T-cell (primary cell): ENCODE measurements around the gene ROBO1. TPM values are rescaled to one million over a fixed set of nuclear protein-coding genes. Genes with fewer than 3 reads are reported as not detected.

Source experiments
- ATAC-seq, 4 experiments: fragments of 200-7000 bp in 3 of 4; fragments of 150-1000 bp in 1 of 4; cut with Tn5 transposase; replicated peaks in 1 of 4; 1 replicate in 3 of 4; 2 replicates in 1 of 4; pipeline ENCODE4 v1.10.0; 2021; ENCODE audit warnings: moderate library complexity in 3 of 4, mild to moderate bottlenecking in 2 of 4, moderate number of reproducible peaks in 1 of 4
- CTCF ChIA-PET, 2 donors: fragments of 300-600 bp; sonication (Branson Sonifier 250); formaldehyde crosslinking; loops; one replicate each; lab custom pipeline; 2022; ENCODE audit warnings: antibody characterized with exemption in 2 of 2; lab: Charles Lee
- POLR2A ChIA-PET, 2 donors: fragments of 300-600 bp; sonication (Branson Sonifier 250); formaldehyde crosslinking; loops; one replicate each; lab custom pipeline; 2022; ENCODE audit warnings: antibody characterized with exemption in 2 of 2; lab: Charles Lee
- DNase-seq, 35 experiments: peaks; one replicate each; pipeline versions ENCODE4 v3.0.0 to v3.0.0-alpha.2; 2013 to 2023
- H3K27ac ChIP-seq: one replicate; pipeline ENCODE4 v1.5.1; 2013; ENCODE audit warnings: low read length
- H3K27me3 ChIP-seq, 2 experiments: replicated peaks in 1 of 2; 1 replicate in 1 of 2; 2 replicates in 1 of 2; pipeline versions ENCODE4 v1.6.1 to v1.7.0; 2013; ENCODE audit warnings: low read length in 1 of 2, mixed read lengths in 1 of 2; ENCODE audit not compliant: control insufficient read depth in 2 of 2, insufficient read depth in 2 of 2; ENCODE audit errors: extremely low read depth in 1 of 2
- H3K36me3 ChIP-seq, 2 donors: 1 replicate in 1 of 2; 2 replicates in 1 of 2; pipeline versions ENCODE4 v1.6.1 to v1.7.0; 2013; ENCODE audit warnings: low read length in 1 of 2; ENCODE audit not compliant: control insufficient read depth in 2 of 2, insufficient read depth in 1 of 2; ENCODE audit errors: extremely low read depth in 1 of 2
- H3K4me1 ChIP-seq, 2 experiments: 1 replicate in 1 of 2; 2 replicates in 1 of 2; pipeline versions ENCODE4 v1.6.1 to v1.7.0; 2013; ENCODE audit warnings: low read length in 2 of 2, mixed read lengths in 1 of 2; ENCODE audit not compliant: insufficient read depth in 2 of 2, control insufficient read depth in 1 of 2; ENCODE audit errors: extremely low read depth in 1 of 2
- H3K4me3 ChIP-seq, 2 donors: 1 replicate in 1 of 2; 2 replicates in 1 of 2; pipeline versions ENCODE4 v1.5.1 to v1.7.0; 2013; ENCODE audit warnings: mild to moderate bottlenecking in 2 of 2, low read length in 1 of 2, moderate library complexity in 1 of 2; ENCODE audit not compliant: control insufficient read depth in 1 of 2; ENCODE audit errors: extremely low read depth in 1 of 2
- H3K9me3 ChIP-seq: 2 replicates; pipeline ENCODE4 v1.7.0; 2013
- H3K27ac Mint-ChIP-seq, 2 donors: one replicate each; pipeline ENCODE4 v1.8.0; 2020 to 2021; ENCODE audit warnings: mild to moderate bottlenecking in 2 of 2, mixed read lengths in 2 of 2
- H3K27me3 Mint-ChIP-seq, 2 donors: one replicate each; pipeline ENCODE4 v1.8.0; 2021 to 2022; ENCODE audit warnings: mixed read lengths in 2 of 2
- H3K36me3 Mint-ChIP-seq: one replicate; pipeline ENCODE4 v1.8.0; 2021; ENCODE audit warnings: mixed read lengths
- H3K4me1 Mint-ChIP-seq, 3 donors: one replicate each; pipeline ENCODE4 v1.8.0; 2020 to 2022; ENCODE audit warnings: mixed read lengths in 3 of 3, mild to moderate bottlenecking in 1 of 3
- H3K4me3 Mint-ChIP-seq, 3 donors: one replicate each; pipeline ENCODE4 v1.8.0; 2020 to 2022; ENCODE audit warnings: mild to moderate bottlenecking in 3 of 3, mixed read lengths in 3 of 3, moderate library complexity in 3 of 3
- H3K9me3 Mint-ChIP-seq, 3 donors: one replicate each; pipeline ENCODE4 v1.8.0; 2020 to 2022; ENCODE audit warnings: mixed read lengths in 3 of 3
- WGBS: methylation state at CpG from one replicate; pipeline ENCODE4 v1.1.5; 2013; ENCODE audit warnings: missing lambda C conversion rate; ENCODE audit not compliant: insufficient coverage; 5-methylcytosine and 5-hydroxymethylcytosine counted together
- total RNA-seq, 35 experiments: library from RNA in 6 of 35; stranded (reverse) in 6 of 35; fragments of 120-200 nt in 1 of 35; gene quantifications; one replicate each; pipeline versions ENCODE4 v1.2.1 to v1.2.4 and lab custom pipeline; 2013 to 2026

ROBO1 gene
- total RNA-seq, 5 donors from 2014 or later (not counting 1 experiment from before 2014, with no cell fraction given), result 0.20 to 2.4 (median 1.7) TPM

DNA sequence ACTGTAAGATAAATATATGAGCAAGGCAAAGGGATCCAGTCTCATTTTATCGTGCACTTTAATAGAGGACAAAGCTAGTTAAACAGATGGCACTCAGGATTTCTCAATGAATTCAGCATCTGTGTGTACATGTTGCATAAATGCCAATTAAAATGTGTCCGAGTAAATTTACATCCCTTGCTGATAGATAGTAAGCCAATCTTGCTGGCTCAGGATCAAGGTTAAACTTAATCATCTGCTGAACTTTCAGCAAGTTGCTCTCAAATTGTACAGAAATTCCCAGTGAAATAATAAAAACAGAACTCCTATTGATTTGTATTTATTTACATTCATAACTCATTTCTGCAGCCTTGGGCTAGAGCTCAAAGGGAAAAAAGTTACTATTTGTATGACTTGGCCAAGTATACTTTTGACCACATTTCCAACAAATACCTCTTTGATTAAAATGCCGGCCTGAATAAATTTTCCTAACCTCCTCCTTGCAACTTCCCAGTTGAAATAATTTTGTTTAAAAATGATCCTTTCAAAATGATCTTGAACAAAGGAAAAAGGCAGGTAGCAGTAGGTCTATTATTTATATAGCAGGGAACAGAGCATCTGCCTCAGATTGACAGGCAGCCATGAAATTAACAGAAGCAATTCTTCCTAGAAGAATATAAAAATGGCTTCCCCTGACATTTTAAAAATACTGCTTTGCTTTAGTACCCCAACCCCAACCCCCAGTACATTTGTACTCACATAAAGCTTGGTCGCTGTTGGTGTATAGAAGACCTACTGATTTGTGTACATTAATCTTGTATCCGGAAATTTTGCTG lies 1001.9 kb downstream of the ROBO1 start:
- H3K27ac ChIP-seq, result no peak overlapping the region
- Mint-ChIP-seq H3K4me1 (no peaks in the 10 kb centered on the region), H3K4me3 (no peak overlapping the region), H3K36me3 (no peaks in the 10 kb centered on the region), H3K27me3 (no peaks in the 10 kb centered on the region), H3K27ac (no peak overlapping the region), H3K9me3 (peaks cover 12 to 24% (median 15%) of the 10 kb centered on the region in 3 donors)
- no peaks in the 10 kb centered on the region for H3K27me3 ChIP-seq
- no peaks in the 10 kb centered on the region for H3K4me1 ChIP-seq
- H3K4me3 ChIP-seq, result no peak overlapping the region
- no peaks in the 10 kb centered on the region for H3K9me3 ChIP-seq
- DNase-seq (no peak), ATAC-seq (no peak)
- POLR2A ChIA-PET, result no interaction called here
- no peaks in the 10 kb centered on the region for H3K36me3 ChIP-seq
- 100% methylated on average over 1 of the region's 5 CpGs for WGBS
- CTCF ChIA-PET, result no interaction called here

DNA sequence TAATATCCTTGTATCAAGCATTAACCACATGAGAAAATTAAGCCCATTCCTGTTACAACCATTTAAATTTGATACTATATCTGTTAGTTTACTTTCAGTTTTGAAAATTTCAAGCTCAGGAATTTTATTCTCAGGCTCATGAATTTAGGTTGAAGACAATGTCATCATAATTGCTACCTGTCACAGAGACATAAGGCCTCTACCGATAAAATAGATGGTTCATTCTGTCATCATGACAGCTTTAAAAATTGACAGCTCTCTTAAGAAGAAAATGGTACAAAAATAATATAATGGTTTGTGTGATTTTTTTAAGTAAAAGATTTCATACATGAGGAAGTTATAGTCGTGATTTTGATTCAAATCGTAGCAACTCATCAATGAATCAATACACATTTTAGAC lies 1003.2 kb downstream of the ROBO1 start:
- Histone ChIP-seq H3K27me3 (no peaks in the 10 kb centered on the region), H3K9me3 (no peaks in the 10 kb centered on the region), H3K4me1 (no peaks in the 10 kb centered on the region), H3K36me3 (no peaks in the 10 kb centered on the region), H3K27ac (no peak overlapping the region), H3K4me3 (no peak overlapping the region)
- Mint-ChIP-seq H3K9me3 (peaks cover 7 to 17% (median 10%) of the 10 kb centered on the region in 3 donors), H3K27ac (no peak overlapping the region), H3K4me1 (no peaks in the 10 kb centered on the region), H3K36me3 (no peaks in the 10 kb centered on the region), H3K4me3 (no peak overlapping the region), H3K27me3 (no peaks in the 10 kb centered on the region)
- no peak for ATAC-seq
- no peak for DNase-seq
- ChIA-PET CTCF (no interaction called here), POLR2A (no interaction called here)
- WGBS, result no CpG with 5 or more reads among the region's 3 CpGs

DNA sequence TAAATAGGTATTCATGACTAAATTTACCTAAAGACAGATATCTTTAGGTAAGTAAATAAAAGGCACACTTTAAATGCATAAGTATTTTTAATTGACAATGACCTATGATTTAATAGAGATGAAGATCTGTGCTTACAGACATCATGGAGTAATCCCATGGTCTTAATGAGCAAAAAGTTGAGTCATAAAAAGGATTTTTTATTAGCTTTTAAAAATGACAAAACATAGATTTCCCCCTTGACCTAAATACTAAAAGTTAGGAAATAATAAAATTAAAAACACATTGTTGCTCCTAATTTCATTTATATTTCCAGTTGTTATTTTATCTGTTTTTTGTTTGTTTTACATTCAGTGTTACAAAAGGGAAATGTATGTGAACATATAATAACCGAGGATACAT lies 1005.7 kb downstream of the ROBO1 start:
- H3K9me3 Mint-ChIP-seq, result peaks cover 0 to 6% (median 4%) of the 10 kb centered on the region in 3 donors
- H3K27ac Mint-ChIP-seq, result no peak overlapping the region
- ATAC-seq, result no peak
- no peaks in the 10 kb centered on the region for H3K27me3 Mint-ChIP-seq
- CTCF ChIA-PET, result no interaction called here
- H3K4me3 Mint-ChIP-seq, result no peak overlapping the region
- no CpG with 5 or more reads among the region's 1 CpG for WGBS
- H3K27me3 ChIP-seq, result no peaks in the 10 kb centered on the region
- DNase-seq, result no peak
- H3K36me3 ChIP-seq, result no peaks in the 10 kb centered on the region
- H3K4me1 ChIP-seq, result no peaks in the 10 kb centered on the region
- no peaks in the 10 kb centered on the region for H3K4me1 Mint-ChIP-seq
- POLR2A ChIA-PET, result no interaction called here
- no peak overlapping the region for H3K4me3 ChIP-seq
- no peaks in the 10 kb centered on the region for H3K36me3 Mint-ChIP-seq
- H3K27ac ChIP-seq, result no peak overlapping the region
- no peaks in the 10 kb centered on the region for H3K9me3 ChIP-seq

DNA sequence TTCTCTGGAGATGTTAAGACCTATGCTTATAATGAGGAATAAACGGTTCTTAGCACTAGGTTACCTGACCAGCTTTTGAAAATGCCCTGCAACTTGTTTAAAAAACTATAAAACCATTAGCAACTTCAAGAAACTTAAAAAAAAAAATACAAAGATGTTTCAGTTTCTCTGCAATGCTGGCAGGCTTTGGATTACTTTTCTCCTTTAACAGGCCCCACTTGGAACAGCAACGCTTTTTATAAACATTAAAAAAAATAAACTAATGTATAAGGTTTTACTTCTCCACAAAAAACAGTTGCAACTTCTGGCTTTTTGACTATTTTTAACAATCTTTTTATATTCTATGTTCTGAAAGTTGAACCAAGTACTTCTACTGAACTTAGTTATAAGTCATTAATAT lies 1006.7 kb downstream of the ROBO1 start:
- Mint-ChIP-seq H3K27ac (no peak overlapping the region), H3K36me3 (no peaks in the 10 kb centered on the region), H3K9me3 (peaks cover 3 to 4% (median 3%) of the 10 kb centered on the region in 3 donors), H3K4me1 (no peaks in the 10 kb centered on the region), H3K27me3 (no peaks in the 10 kb centered on the region), H3K4me3 (no peak overlapping the region)
- no CpG with 5 or more reads among the region's 2 CpGs for whole genome bisulfite sequencing
- POLR2A ChIA-PET, result no interaction called here
- no peaks in the 10 kb centered on the region for H3K36me3 ChIP-seq
- no peak overlapping the region for H3K4me3 ChIP-seq
- no peak overlapping the region for H3K27ac ChIP-seq
- ATAC-seq (no peak), DNase-seq (no peak)
- H3K27me3 ChIP-seq, result no peaks in the 10 kb centered on the region
- no peaks in the 10 kb centered on the region for H3K9me3 ChIP-seq
- CTCF ChIA-PET, result no interaction called here
- H3K4me1 ChIP-seq, result no peaks in the 10 kb centered on the region

DNA sequence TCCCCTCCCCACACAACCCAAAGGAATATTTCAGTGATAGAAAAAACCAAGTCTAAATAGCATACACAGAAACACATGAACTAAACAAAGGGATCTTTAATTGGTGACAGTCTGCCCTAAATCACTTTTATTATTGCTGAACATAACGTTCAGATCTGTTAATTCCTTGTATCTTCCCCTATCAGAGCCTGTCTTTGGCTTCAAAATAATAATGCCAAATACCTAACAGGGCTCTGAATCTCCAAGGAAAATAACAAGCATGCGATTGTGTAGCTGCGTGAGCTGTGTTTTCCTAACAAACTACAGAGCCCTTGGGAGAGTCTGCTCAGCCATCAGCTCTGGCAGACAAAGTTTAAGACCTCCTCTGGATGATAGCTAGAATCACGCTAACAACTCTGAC lies 1010.1 kb downstream of the ROBO1 start:
- POLR2A ChIA-PET, result no interaction called here
- Mint-ChIP-seq H3K9me3 (peaks cover 0 to 13% (median 11%) of the 10 kb centered on the region in 3 donors), H3K36me3 (no peaks in the 10 kb centered on the region), H3K27me3 (no peaks in the 10 kb centered on the region), H3K4me3 (no peak overlapping the region), H3K27ac (no peak overlapping the region), H3K4me1 (no peaks in the 10 kb centered on the region)
- H3K27me3 ChIP-seq, result no peaks in the 10 kb centered on the region
- no peaks in the 10 kb centered on the region for H3K4me1 ChIP-seq
- no peak overlapping the region for H3K4me3 ChIP-seq
- H3K36me3 ChIP-seq, result no peaks in the 10 kb centered on the region
- H3K27ac ChIP-seq, result no peak overlapping the region
- CTCF ChIA-PET, result no interaction called here
- ATAC-seq (no peak), DNase-seq (no peak)
- WGBS, result 80% methylated on average over 2 of the region's 4 CpGs
- H3K9me3 ChIP-seq, result no peaks in the 10 kb centered on the region

DNA sequence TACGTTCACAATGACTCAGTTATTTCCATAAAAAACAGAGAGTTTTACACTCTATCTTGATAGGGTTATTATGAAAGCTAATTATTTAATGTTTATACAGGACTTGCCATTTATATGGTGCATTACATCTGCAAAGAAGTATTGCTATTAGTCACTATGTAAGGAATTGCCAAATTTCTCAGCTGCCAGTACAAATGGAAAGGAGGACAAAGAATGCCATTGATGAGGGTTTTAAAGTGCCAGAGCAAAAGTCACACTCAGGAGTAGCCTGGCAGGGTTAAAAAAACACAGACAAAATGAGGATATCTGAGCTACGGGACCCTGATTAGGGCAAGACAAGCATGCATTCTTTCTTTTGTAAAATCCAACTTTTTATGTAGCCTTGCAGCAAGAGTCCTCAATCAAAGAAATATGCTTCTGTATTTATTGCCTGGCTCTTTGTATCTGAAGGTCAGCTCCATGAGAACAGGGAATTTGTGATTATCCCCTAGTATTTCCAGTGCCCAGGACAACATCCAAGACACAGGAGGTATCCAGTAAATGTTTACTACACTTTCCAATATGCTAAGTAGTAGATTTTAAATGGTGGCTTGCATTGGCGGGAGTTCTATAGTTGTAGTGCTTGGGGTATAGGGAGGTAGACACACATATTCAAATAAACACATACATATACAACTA lies 1013.6 kb downstream of the ROBO1 start:
- Histone ChIP-seq H3K27ac (no peak overlapping the region), H3K4me1 (no peaks in the 10 kb centered on the region), H3K9me3 (no peaks in the 10 kb centered on the region), H3K27me3 (no peaks in the 10 kb centered on the region), H3K36me3 (no peaks in the 10 kb centered on the region), H3K4me3 (no peak overlapping the region)
- DNase-seq (no peak), ATAC-seq (no peak)
- ChIA-PET CTCF (no interaction called here), POLR2A (no interaction called here)
- Mint-ChIP-seq H3K4me1 (no peaks in the 10 kb centered on the region), H3K27ac (no peak overlapping the region), H3K9me3 (peaks cover 0 to 20% (median 11%) of the 10 kb centered on the region in 3 donors), H3K27me3 (no peaks in the 10 kb centered on the region), H3K4me3 (no peak overlapping the region), H3K36me3 (no peaks in the 10 kb centered on the region)
- WGBS, result 100% methylated on average over 1 of the region's 3 CpGs
